NCI-H345 (cell line): ENCODE measurements around the gene TECTA.
"Not testable (repeated sequence)": the region's sequence is repeated elsewhere in the genome, so short reads cannot be mapped to it uniquely, and the experiment has no call there.

Source experiments
- DNase-seq: peaks from one replicate; lab custom pipeline; 2025; lab: John Stamatoyannopoulos, UW

TECTA gene

GRCh38 chr11:121229495-121230215 is 128.6 kb downstream of the TECTA start:
- DNase-seq, result no peak

- no peak for DNase-seq
Measured at GRCh38 chr11:121231576-121232278, 130.7 kb downstream of the TECTA start.

GRCh38 chr11:121235057-121235456 is 134.0 kb downstream of the TECTA start:
- DNase-seq, result no peak

- no peak for DNase-seq
Measured at GRCh38 chr11:121236115-121237001, 135.3 kb downstream of the TECTA start.

GRCh38 chr11:121237247-121237646 is 136.2 kb downstream of the TECTA start:
- not testable (repeated sequence) for DNase-seq

- DNase-seq, result no peak
Measured at GRCh38 chr11:121237686-121238658, 136.9 kb downstream of the TECTA start.

GRCh38 chr11:121238956-121239355 is 137.9 kb downstream of the TECTA start:
- DNase-seq, result no peak

GRCh38 chr11:121240001-121240400 is 139.0 kb downstream of the TECTA start:
- peak; percentile 17 for DNase-seq

- DNase-seq, result no peak
Measured at GRCh38 chr11:121240650-121241303, 139.7 kb downstream of the TECTA start.
